Stimulated activated memory B cell treated with anti-CD40 and anti-IgM and Interleukin-4, amounts not matched to agents 10 μg/mL and 1 μg/mL and 100 μg/mL, for 72 hours (primary cell): ENCODE data around the gene KRTAP9-1.
"Not testable (repeated sequence)": the region's sequence is repeated elsewhere in the genome, so short reads cannot be mapped to it uniquely, and the experiment has no call there.

Experiments used
- ATAC-seq: fragments of 150-1000 bp; cut with Tn5 transposase; 2 replicates; pipeline ENCODE4 v1.10.0; 2021
- H3K27ac Mint-ChIP-seq: one replicate; pipeline ENCODE4 v1.8.0; 2022; ENCODE audit warnings: mild to moderate bottlenecking, mixed read lengths
- H3K27me3 Mint-ChIP-seq: one replicate; pipeline ENCODE4 v1.8.0; 2022; ENCODE audit warnings: mixed read lengths
- H3K36me3 Mint-ChIP-seq: one replicate; pipeline ENCODE4 v1.8.0; 2022; ENCODE audit warnings: mixed read lengths
- H3K4me1 Mint-ChIP-seq: one replicate; pipeline ENCODE4 v1.8.0; 2022; ENCODE audit warnings: mixed read lengths
- H3K4me3 Mint-ChIP-seq: one replicate; pipeline ENCODE4 v1.8.0; 2022; ENCODE audit warnings: mild to moderate bottlenecking, moderate library complexity, mixed read lengths
- H3K9me3 Mint-ChIP-seq: one replicate; pipeline ENCODE4 v1.8.0; 2022; ENCODE audit warnings: mixed read lengths

Gene KRTAP9-1

GRCh38 chr17:41215681-41216080, 26.0 kb downstream of the KRTAP9-1 start:
- H3K27me3 Mint-ChIP-seq: peaks cover 88% of the 10 kb centered on the region
- H3K36me3 Mint-ChIP-seq: peaks cover 5% of the 10 kb centered on the region
- no peak overlapping the region for H3K27ac Mint-ChIP-seq
- H3K4me1 Mint-ChIP-seq: peaks cover 12% of the 10 kb centered on the region
- H3K9me3 Mint-ChIP-seq: peaks cover 9% of the 10 kb centered on the region
- H3K4me3 Mint-ChIP-seq: no peak overlapping the region
- ATAC-seq: no peak

GRCh38 chr17:41223821-41224220, 34.1 kb downstream of the KRTAP9-1 start:
- Mint-ChIP-seq H3K9me3 (peaks cover 9% of the 10 kb centered on the region), H3K27me3 (peaks cover 45% of the 10 kb centered on the region), H3K4me3 (no peak overlapping the region), H3K4me1 (no peaks in the 10 kb centered on the region), H3K36me3 (peaks cover 5% of the 10 kb centered on the region), H3K27ac (no peak overlapping the region)
- ATAC-seq: no peak

- no peak for ATAC-seq
- peaks cover 3% of the 10 kb centered on the region for H3K9me3 Mint-ChIP-seq
- H3K27me3 Mint-ChIP-seq: peaks cover 41% of the 10 kb centered on the region
- no peak overlapping the region for H3K4me3 Mint-ChIP-seq
- H3K36me3 Mint-ChIP-seq: no peaks in the 10 kb centered on the region
- peaks cover 8% of the 10 kb centered on the region for H3K4me1 Mint-ChIP-seq
- H3K27ac Mint-ChIP-seq: no peak overlapping the region
Measured at GRCh38 chr17:41226051-41226450, 36.4 kb downstream of the KRTAP9-1 start.

GRCh38 chr17:41226598-41227095, 37.0 kb downstream of the KRTAP9-1 start, which contains the start of gene KRTAP9-2:
Gene KRTAP9-2 (plus strand): TSS chr17:41226648. CDS start chr17:41226655, 7 bp downstream.
- H3K4me3 Mint-ChIP-seq, ATAC-seq, H3K36me3 Mint-ChIP-seq, H3K4me1 Mint-ChIP-seq, H3K9me3 Mint-ChIP-seq, H3K27ac Mint-ChIP-seq: not testable (repeated sequence)
- H3K27me3 Mint-ChIP-seq: peaks cover 40% of the 10 kb centered on the region

- Mint-ChIP-seq H3K36me3 (no peaks in the 10 kb centered on the region), H3K4me1 (peaks cover 8% of the 10 kb centered on the region), H3K27me3 (peaks cover 50% of the 10 kb centered on the region), H3K9me3 (peaks cover 3% of the 10 kb centered on the region), H3K4me3 (no peak overlapping the region), H3K27ac (no peak overlapping the region)
- ATAC-seq: no peak
Measured at GRCh38 chr17:41230094-41230493, 40.4 kb downstream of the KRTAP9-1 start.

- H3K36me3 Mint-ChIP-seq: no peaks in the 10 kb centered on the region
- H3K4me1 Mint-ChIP-seq: peaks cover 8% of the 10 kb centered on the region
- H3K9me3 Mint-ChIP-seq: peaks cover 3% of the 10 kb centered on the region
- H3K4me3 Mint-ChIP-seq: no peak overlapping the region
- ATAC-seq: no peak
- no peak overlapping the region for H3K27ac Mint-ChIP-seq
- H3K27me3 Mint-ChIP-seq: peaks cover 60% of the 10 kb centered on the region
Measured at GRCh38 chr17:41231731-41232130, 42.0 kb downstream of the KRTAP9-1 start.

- H3K36me3 Mint-ChIP-seq, H3K9me3 Mint-ChIP-seq, H3K4me3 Mint-ChIP-seq, ATAC-seq, H3K27ac Mint-ChIP-seq, H3K4me1 Mint-ChIP-seq: not testable (repeated sequence)
- peaks cover 65% of the 10 kb centered on the region for H3K27me3 Mint-ChIP-seq
Measured at GRCh38 chr17:41232399-41233105, 42.9 kb downstream of the KRTAP9-1 start, which contains the start of gene KRTAP9-3. Gene KRTAP9-3 (plus strand): TSS chr17:41232449. CDS start chr17:41232502, 53 bp downstream.

- H3K4me1 Mint-ChIP-seq, H3K27ac Mint-ChIP-seq, H3K4me3 Mint-ChIP-seq, H3K36me3 Mint-ChIP-seq, ATAC-seq, H3K9me3 Mint-ChIP-seq: not testable (repeated sequence)
- peaks cover 65% of the 10 kb centered on the region for H3K27me3 Mint-ChIP-seq
Measured at GRCh38 chr17:41237116-41237515, 47.4 kb downstream of the KRTAP9-1 start.

- ATAC-seq, H3K4me3 Mint-ChIP-seq, H3K27ac Mint-ChIP-seq, H3K4me1 Mint-ChIP-seq, H3K9me3 Mint-ChIP-seq, H3K36me3 Mint-ChIP-seq: not testable (repeated sequence)
- H3K27me3 Mint-ChIP-seq: peaks cover 67% of the 10 kb centered on the region
Measured at GRCh38 chr17:41237949-41238437, 48.3 kb downstream of the KRTAP9-1 start, which contains the start of gene KRTAP9-8. Gene KRTAP9-8 (plus strand): TSS chr17:41237999. CDS start chr17:41238052, 53 bp downstream.
